HEK293 (cell line): Measurements from ENCODE around the gene SMARCA2.

Source experiments
- CTCF ChIA-PET: fragments of 350-600 bp; formaldehyde crosslinking; extraction: SDS; loops from one replicate; lab custom pipeline; 2021; ENCODE audit warnings: antibody characterized with exemption; lab: Yijun Ruan, JAX
- POLR2A ChIA-PET: fragments of 300-600 bp; formaldehyde crosslinking; extraction: SDS; loops from one replicate; lab custom pipeline; 2020; ENCODE audit warnings: antibody characterized with exemption, inconsistent platforms; lab: Yijun Ruan, JAX
- H3K27ac ChIP-seq: fragments of 200-500 bp; sonication (Bioruptor generic); 2 replicates; pipeline ENCODE4 v1.5.1; 2014; ENCODE audit warnings: low read depth, low read length, control low read depth, inconsistent platforms; ENCODE audit errors: extremely low read depth
- H3K36me3 ChIP-seq, 2 experiments: fragments of 200-500 bp in 1 of 2; sonication (Bioruptor generic) in 1 of 2; 1 replicate in 1 of 2; 2 replicates in 1 of 2; pipeline ENCODE4 v1.5.1; 2014 to 2017; ENCODE audit warnings: inconsistent platforms in 2 of 2, low read length in 2 of 2; ENCODE audit not compliant: control insufficient read depth in 2 of 2, insufficient read depth in 1 of 2
- H3K4me1 ChIP-seq: fragments of 200-500 bp; sonication (Bioruptor generic); 2 replicates; pipeline ENCODE4 v1.5.1; 2014; ENCODE audit warnings: mild to moderate bottlenecking, low read length, inconsistent platforms; ENCODE audit not compliant: control insufficient read depth, insufficient read depth
- H3K4me3 ChIP-seq: 2 replicates; pipeline ENCODE4 v1.5.1; 2011; ENCODE audit warnings: low read depth, mild to moderate bottlenecking, control low read depth, low read length, moderate library complexity
- H3K9me3 ChIP-seq: fragments of 200-500 bp; sonication (Bioruptor generic); 2 replicates; pipeline ENCODE4 v1.5.1; 2014; ENCODE audit warnings: low read depth, low read length, inconsistent platforms; ENCODE audit not compliant: control insufficient read depth, insufficient read depth
- GLI4 ChIP-seq: fragments of 450-650 bp; formaldehyde crosslinking; IDR thresholded peaks from 2 replicates; pipeline ENCODE4 v1.5.1; 2016; ENCODE audit warnings: missing biosample characterization, missing genetic modification characterization
- INSM2 ChIP-seq: fragments of 450-650 bp; formaldehyde crosslinking; IDR thresholded peaks from 2 replicates; pipeline ENCODE4 v1.5.1; 2016; ENCODE audit warnings: missing biosample characterization, missing genetic modification characterization
- KLF17 ChIP-seq: fragments of 450-650 bp; formaldehyde crosslinking; IDR thresholded peaks from 2 replicates; pipeline ENCODE4 v1.5.1; 2016; ENCODE audit warnings: missing biosample characterization, missing genetic modification characterization
- PBX3 ChIP-seq: sonication (generic); formaldehyde crosslinking; IDR thresholded peaks from 2 replicates; pipeline ENCODE4 v1.8.1; 2022; ENCODE audit warnings: mild to moderate bottlenecking, moderate library complexity, missing genetic modification reagents
- ZNF175 ChIP-seq: fragments of 450-650 bp; formaldehyde crosslinking; IDR thresholded peaks from 2 replicates; pipeline ENCODE4 v1.5.1; 2016; ENCODE audit warnings: missing biosample characterization, missing genetic modification characterization
- ZNF449 ChIP-seq: fragments of 450-650 bp; formaldehyde crosslinking; IDR thresholded peaks from 2 replicates; pipeline ENCODE4 v1.5.1; 2017; ENCODE audit warnings: missing biosample characterization, mild to moderate bottlenecking, missing genetic modification characterization, moderate library complexity
- ZNF513 ChIP-seq: fragments of 450-650 bp; IDR thresholded peaks from 2 replicates; pipeline ENCODE4 v1.5.1; 2018; ENCODE audit warnings: missing biosample characterization, missing genetic modification characterization
- ZNF645 ChIP-seq: fragments of 450-650 bp; formaldehyde crosslinking; IDR thresholded peaks from 2 replicates; pipeline ENCODE4; 2016; ENCODE audit warnings: missing biosample characterization, missing genetic modification characterization
- ZSCAN18 ChIP-seq: fragments of 450-650 bp; formaldehyde crosslinking; IDR thresholded peaks from 2 replicates; pipeline ENCODE4 v1.5.1; 2016; ENCODE audit warnings: missing biosample characterization, missing genetic modification characterization

SMARCA2 gene

GRCh38 chr9:2242831-2243330 lies 227.7 kb downstream of the SMARCA2 start:
- CTCF ChIA-PET, result interaction anchor here (0.6 to 0.7 kb wide), 2 partner anchors 834 to 1437 kb away, joined by 4 to 7 read pairs; no protein-coding TSS in a partner anchor
- POLR2A ChIA-PET, result interaction anchor here (0.6 kb wide), 1 partner anchor 502 kb away, joined by 4 read pairs; no protein-coding TSS in a partner anchor
- Histone ChIP-seq H3K36me3 (no peaks in the 10 kb centered on the region), H3K4me1 (no peaks in the 10 kb centered on the region), H3K27ac (no peak overlapping the region), H3K4me3 (no peak overlapping the region), H3K9me3 (no peaks in the 10 kb centered on the region; the same call in 1 of the 2 replicates)
- TF ChIP-seq ZNF645 (tag by site-specific recombination), result no peak
- no peak for TF ChIP-seq ZNF449 (tag by site-specific recombination)
- no peak for TF ChIP-seq ZNF175 (tag by site-specific recombination)
- no peak for TF ChIP-seq ZSCAN18 (tag by site-specific recombination)
- TF ChIP-seq ZNF513 (tag by site-specific recombination), result no peak
- no peak for TF ChIP-seq INSM2 (tag by site-specific recombination)
- TF ChIP-seq KLF17 (tag by site-specific recombination), result no peak
- TF ChIP-seq GLI4 (tag by site-specific recombination), result no peak
- TF ChIP-seq PBX3 (CRISPR knock-in tag), result no peak
